ENCODE measurements around the gene RIPOR2.
A peak's percentile ranks its signal among the peaks of the same experiment; 100 is the strongest.

The RIPOR2 gene

GRCh38 chr6:24893342-24893850, 42.4 kb downstream of the RIPOR2 start:
- WGBS, 2 experiments = 87 to 94% methylated on average over 1 of the region's 1 CpG
- Histone ChIP-seq H3K36me3 (ENCODE audit: control insufficient read depth, insufficient read depth, low read length) (no peaks in the 10 kb centered on the region), H3K27me3 (ENCODE audit: control insufficient read depth, insufficient read depth, low read length, poor library complexity, severe bottlenecking) (no peaks in the 10 kb centered on the region), H3K9me3 (ENCODE audit: control insufficient read depth, low read length) (no peaks in the 10 kb centered on the region), H3K4me3 (ENCODE audit: insufficient read depth, low read depth, low read length) (no peak overlapping the region), H3K4me1 (ENCODE audit: control insufficient read depth, insufficient read depth, low read length) (no peaks in the 10 kb centered on the region), H3K27ac (ENCODE audit: insufficient read depth, low read depth, low read length, poor library complexity, severe bottlenecking) (no peak overlapping the region)

GRCh38 chr6:24891004-24891403, 44.8 kb downstream of the RIPOR2 start:
- Histone ChIP-seq H3K9me3 (ENCODE audit: control insufficient read depth, low read length) (no peaks in the 10 kb centered on the region), H3K27me3 (ENCODE audit: control insufficient read depth, insufficient read depth, low read length, poor library complexity, severe bottlenecking) (no peaks in the 10 kb centered on the region), H3K4me3 (ENCODE audit: insufficient read depth, low read depth, low read length) (no peak overlapping the region), H3K4me1 (ENCODE audit: control insufficient read depth, insufficient read depth, low read length) (no peaks in the 10 kb centered on the region), H3K36me3 (ENCODE audit: control insufficient read depth, insufficient read depth, low read length) (no peaks in the 10 kb centered on the region), H3K27ac (ENCODE audit: insufficient read depth, low read depth, low read length, poor library complexity, severe bottlenecking) (no peak overlapping the region)
- WGBS, 2 experiments = 98% methylated on average over 2 of the region's 3 CpGs

GRCh38 chr6:24890471-24890870, 45.3 kb downstream of the RIPOR2 start:
- Histone ChIP-seq H3K27me3 (ENCODE audit: control insufficient read depth, insufficient read depth, low read length, poor library complexity, severe bottlenecking) (no peaks in the 10 kb centered on the region), H3K36me3 (ENCODE audit: control insufficient read depth, insufficient read depth, low read length) (no peaks in the 10 kb centered on the region), H3K9me3 (ENCODE audit: control insufficient read depth, low read length) (no peaks in the 10 kb centered on the region), H3K4me1 (ENCODE audit: control insufficient read depth, insufficient read depth, low read length) (no peaks in the 10 kb centered on the region), H3K27ac (ENCODE audit: insufficient read depth, low read depth, low read length, poor library complexity, severe bottlenecking) (no peak overlapping the region), H3K4me3 (ENCODE audit: insufficient read depth, low read depth, low read length) (no peak overlapping the region)
- 40 to 60% methylated on average over 1 of the region's 1 CpG for WGBS, 2 experiments

DNA sequence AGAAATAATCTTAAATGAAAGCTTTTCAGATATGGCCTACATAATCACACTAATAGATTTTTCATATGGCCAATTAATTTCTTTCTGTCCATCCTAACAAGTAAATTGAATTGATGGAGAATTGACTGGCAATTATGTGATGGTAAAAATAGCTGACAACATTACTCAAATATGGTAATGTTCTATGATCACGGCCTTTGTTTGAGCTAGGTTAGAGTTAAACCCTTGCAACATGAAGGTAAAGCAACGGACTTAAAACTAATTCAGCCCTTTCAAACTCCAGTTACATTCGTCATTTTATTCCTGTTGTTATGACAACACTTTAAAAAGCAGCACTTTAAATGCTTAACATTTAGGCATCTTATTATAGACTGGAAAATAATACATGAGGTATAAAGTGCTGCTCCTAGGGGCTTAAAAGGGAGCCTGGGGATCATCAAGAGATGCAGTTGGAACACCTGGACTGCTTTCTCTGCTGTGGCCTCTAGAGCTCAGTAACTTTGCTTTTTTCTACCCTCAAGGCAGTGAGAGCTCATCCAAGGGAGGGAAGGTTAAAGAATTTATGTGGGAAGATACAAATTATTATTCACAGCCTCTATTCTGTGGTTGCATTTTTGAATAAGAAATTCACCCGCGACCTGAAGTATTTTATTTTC, 46.9 kb downstream of the RIPOR2 start:
- H3K36me3 ChIP-seq (ENCODE audit: control insufficient read depth, insufficient read depth, low read length) = no peaks in the 10 kb centered on the region
- H3K9me3 ChIP-seq (ENCODE audit: control insufficient read depth, low read length) = no peaks in the 10 kb centered on the region
- H3K4me1 ChIP-seq (ENCODE audit: control insufficient read depth, insufficient read depth, low read length) = no peaks in the 10 kb centered on the region
- H3K27ac ChIP-seq (ENCODE audit: insufficient read depth, low read depth, low read length, poor library complexity, severe bottlenecking) = no peak overlapping the region
- H3K27me3 ChIP-seq (ENCODE audit: control insufficient read depth, insufficient read depth, low read length, poor library complexity, severe bottlenecking) = no peaks in the 10 kb centered on the region
- no peak overlapping the region for H3K4me3 ChIP-seq (ENCODE audit: insufficient read depth, low read depth, low read length)
- WGBS, 2 experiments = 88 to 98% methylated on average over 5 of the region's 5 CpGs

- no peak overlapping the region for H3K4me3 ChIP-seq (ENCODE audit: insufficient read depth, low read depth, low read length)
- H3K9me3 ChIP-seq (ENCODE audit: control insufficient read depth, low read length) = no peaks in the 10 kb centered on the region
- H3K4me1 ChIP-seq (ENCODE audit: control insufficient read depth, insufficient read depth, low read length) = peaks cover 10% of the 10 kb centered on the region
- H3K27me3 ChIP-seq (ENCODE audit: control insufficient read depth, insufficient read depth, low read length, poor library complexity, severe bottlenecking) = no peaks in the 10 kb centered on the region
- no peaks in the 10 kb centered on the region for H3K36me3 ChIP-seq (ENCODE audit: control insufficient read depth, insufficient read depth, low read length)
- WGBS, 2 experiments = 75 to 83% methylated on average over 3 of the region's 3 CpGs
- H3K27ac ChIP-seq (ENCODE audit: insufficient read depth, low read depth, low read length, poor library complexity, severe bottlenecking) = no peak overlapping the region
Measured at GRCh38 chr6:24887545-24888140, 48.1 kb downstream of the RIPOR2 start.

DNA sequence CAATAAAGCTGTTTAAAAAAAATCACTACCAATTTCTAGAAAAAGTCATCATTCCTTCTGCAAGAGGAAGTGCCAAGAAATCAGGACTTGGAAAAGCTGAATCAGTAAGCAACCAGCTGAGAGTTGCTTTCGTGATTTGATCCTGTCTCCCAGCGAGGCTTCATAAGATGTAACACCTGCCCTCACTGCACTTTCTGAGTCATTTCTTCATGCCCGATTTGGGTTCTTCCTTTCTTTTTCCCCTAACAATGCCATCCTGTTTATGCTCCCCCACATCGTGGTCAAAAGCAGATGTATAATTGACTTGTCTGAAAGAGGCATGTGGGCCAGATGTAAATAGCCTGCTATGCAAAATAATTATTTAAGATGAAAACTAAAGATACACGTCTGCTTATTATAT, 52.1 kb downstream of the RIPOR2 start:
- H3K36me3 ChIP-seq (ENCODE audit: control insufficient read depth, insufficient read depth, low read length) = no peaks in the 10 kb centered on the region
- H3K4me1 ChIP-seq (ENCODE audit: control insufficient read depth, insufficient read depth, low read length) = peaks cover 11% of the 10 kb centered on the region
- H3K27me3 ChIP-seq (ENCODE audit: control insufficient read depth, insufficient read depth, low read length, poor library complexity, severe bottlenecking) = no peaks in the 10 kb centered on the region
- no peak overlapping the region for H3K27ac ChIP-seq (ENCODE audit: insufficient read depth, low read depth, low read length, poor library complexity, severe bottlenecking)
- H3K4me3 ChIP-seq (ENCODE audit: insufficient read depth, low read depth, low read length) = no peak overlapping the region
- no peaks in the 10 kb centered on the region for H3K9me3 ChIP-seq (ENCODE audit: control insufficient read depth, low read length)
- 89 to 93% methylated on average over 3 to 4 of the region's 5 CpGs for WGBS, 2 experiments

DNA sequence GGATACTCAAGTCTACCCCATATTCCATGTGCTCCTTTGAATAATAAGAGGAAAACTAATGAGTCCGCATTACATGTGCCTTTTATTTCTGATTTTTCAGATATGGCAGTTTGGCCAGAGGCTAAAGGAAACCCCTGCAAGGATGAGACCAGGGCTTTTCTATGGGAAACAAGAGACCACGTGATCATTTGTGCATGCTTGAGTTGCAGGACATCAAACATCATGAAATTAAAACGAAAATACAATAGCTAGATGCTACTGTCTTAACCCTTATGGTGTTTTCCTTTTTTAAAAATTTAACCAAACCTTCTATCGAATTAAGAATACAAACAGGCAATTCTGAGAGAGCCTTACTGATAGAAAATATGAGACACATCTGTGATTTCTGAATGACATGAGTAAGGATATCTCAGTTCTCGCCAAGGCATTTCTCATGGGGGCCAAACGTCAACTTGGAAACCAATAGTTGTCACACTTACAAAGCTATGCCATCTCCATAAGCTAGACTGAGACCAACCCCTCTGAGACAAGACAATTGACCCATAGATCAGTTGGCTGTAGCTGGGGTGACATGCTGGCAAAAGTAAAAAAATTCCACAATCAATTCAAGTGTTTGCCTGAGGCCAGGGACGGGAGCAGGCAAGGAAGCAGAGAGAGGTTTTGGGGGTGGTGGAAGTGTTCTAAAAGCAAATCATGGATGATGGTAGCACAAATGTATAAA, 52.8 kb downstream of the RIPOR2 start:
- no peaks in the 10 kb centered on the region for H3K9me3 ChIP-seq (ENCODE audit: control insufficient read depth, low read length)
- 77 to 88% methylated on average over 6 to 7 of the region's 7 CpGs for WGBS, 2 experiments
- H3K27me3 ChIP-seq (ENCODE audit: control insufficient read depth, insufficient read depth, low read length, poor library complexity, severe bottlenecking) = no peaks in the 10 kb centered on the region
- no peak overlapping the region for H3K4me3 ChIP-seq (ENCODE audit: insufficient read depth, low read depth, low read length)
- no peaks in the 10 kb centered on the region for H3K36me3 ChIP-seq (ENCODE audit: control insufficient read depth, insufficient read depth, low read length)
- no peak overlapping the region for H3K27ac ChIP-seq (ENCODE audit: insufficient read depth, low read depth, low read length, poor library complexity, severe bottlenecking)
- peaks cover 11% of the 10 kb centered on the region for H3K4me1 ChIP-seq (ENCODE audit: control insufficient read depth, insufficient read depth, low read length)

GRCh38 chr6:24882295-24882694, 53.5 kb downstream of the RIPOR2 start:
- Histone ChIP-seq H3K36me3 (ENCODE audit: control insufficient read depth, insufficient read depth, low read length) (no peaks in the 10 kb centered on the region), H3K4me1 (ENCODE audit: control insufficient read depth, insufficient read depth, low read length) (peaks cover 11% of the 10 kb centered on the region), H3K27me3 (ENCODE audit: control insufficient read depth, insufficient read depth, low read length, poor library complexity, severe bottlenecking) (no peaks in the 10 kb centered on the region), H3K9me3 (ENCODE audit: control insufficient read depth, low read length) (no peaks in the 10 kb centered on the region), H3K27ac (ENCODE audit: insufficient read depth, low read depth, low read length, poor library complexity, severe bottlenecking) (peak overlapping the region; percentile 26), H3K4me3 (ENCODE audit: insufficient read depth, low read depth, low read length) (no peak overlapping the region)
- 84 to 100% methylated on average over 1 to 2 of the region's 3 CpGs for WGBS, 2 experiments

DNA sequence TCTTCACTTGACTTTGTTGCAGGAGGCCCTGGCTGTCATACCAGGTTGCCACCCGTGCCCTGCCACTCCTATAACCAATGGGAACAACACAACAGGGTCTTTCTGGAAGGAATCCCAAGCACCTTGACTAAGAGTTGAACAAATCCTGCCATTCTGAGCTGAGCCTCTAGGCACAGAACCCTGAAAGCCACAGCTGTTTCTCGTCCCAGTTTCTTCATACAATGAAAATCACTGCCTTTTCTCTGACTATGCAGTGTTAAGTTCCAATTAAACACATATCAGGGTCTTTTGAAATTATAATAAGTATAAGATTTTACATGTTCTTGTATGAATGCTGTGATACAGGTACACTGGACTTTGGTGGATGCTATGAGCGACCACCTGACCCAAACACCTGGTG, 54.4 kb downstream of the RIPOR2 start:
- H3K4me3 ChIP-seq (ENCODE audit: insufficient read depth, low read depth, low read length) = no peak overlapping the region
- no peaks in the 10 kb centered on the region for H3K36me3 ChIP-seq (ENCODE audit: control insufficient read depth, insufficient read depth, low read length)
- H3K27me3 ChIP-seq (ENCODE audit: control insufficient read depth, insufficient read depth, low read length, poor library complexity, severe bottlenecking) = no peaks in the 10 kb centered on the region
- no peak overlapping the region for H3K27ac ChIP-seq (ENCODE audit: insufficient read depth, low read depth, low read length, poor library complexity, severe bottlenecking)
- WGBS, 2 experiments = 84 to 94% methylated on average over 3 of the region's 3 CpGs
- no peaks in the 10 kb centered on the region for H3K9me3 ChIP-seq (ENCODE audit: control insufficient read depth, low read length)
- peaks cover 11% of the 10 kb centered on the region for H3K4me1 ChIP-seq (ENCODE audit: control insufficient read depth, insufficient read depth, low read length)

DNA sequence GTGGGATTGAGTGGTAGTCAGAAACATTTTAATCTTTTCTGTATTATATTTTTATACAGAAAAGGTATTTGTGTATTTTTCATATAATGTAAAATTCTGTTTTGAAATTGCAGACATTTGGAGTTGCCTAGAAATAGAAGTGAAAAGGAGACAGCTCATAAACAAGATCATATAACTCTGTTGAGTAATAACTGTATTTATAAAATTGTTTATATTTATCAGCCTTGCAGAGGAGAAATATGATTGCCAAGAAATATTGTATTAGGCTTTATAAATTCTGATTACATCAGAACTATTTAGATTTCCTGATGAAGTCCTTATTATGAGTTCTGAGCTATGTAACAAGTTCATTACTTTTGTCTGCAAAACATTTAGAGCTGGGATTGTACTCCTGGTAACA, 55.3 kb downstream of the RIPOR2 start:
- Histone ChIP-seq H3K9me3 (ENCODE audit: control insufficient read depth, low read length) (no peaks in the 10 kb centered on the region), H3K4me1 (ENCODE audit: control insufficient read depth, insufficient read depth, low read length) (peaks cover 11% of the 10 kb centered on the region), H3K27ac (ENCODE audit: insufficient read depth, low read depth, low read length, poor library complexity, severe bottlenecking) (no peak overlapping the region), H3K36me3 (ENCODE audit: control insufficient read depth, insufficient read depth, low read length) (no peaks in the 10 kb centered on the region), H3K27me3 (ENCODE audit: control insufficient read depth, insufficient read depth, low read length, poor library complexity, severe bottlenecking) (no peaks in the 10 kb centered on the region), H3K4me3 (ENCODE audit: insufficient read depth, low read depth, low read length) (no peak overlapping the region)

Measured in ectodermal cell (in vitro differentiated cells).